ENCODE data around the gene KMT2C. TPM values are rescaled to one million over a fixed set of nuclear protein-coding genes. Genes with fewer than 3 reads are reported as not detected.

Gene KMT2C
- total and polyA plus RNA-seq, 2 of the 8 experiments (the other 6 are each of a cell fraction or from before 2014, with no cell fraction given) = 9.1 to 40.8 TPM

DNA sequence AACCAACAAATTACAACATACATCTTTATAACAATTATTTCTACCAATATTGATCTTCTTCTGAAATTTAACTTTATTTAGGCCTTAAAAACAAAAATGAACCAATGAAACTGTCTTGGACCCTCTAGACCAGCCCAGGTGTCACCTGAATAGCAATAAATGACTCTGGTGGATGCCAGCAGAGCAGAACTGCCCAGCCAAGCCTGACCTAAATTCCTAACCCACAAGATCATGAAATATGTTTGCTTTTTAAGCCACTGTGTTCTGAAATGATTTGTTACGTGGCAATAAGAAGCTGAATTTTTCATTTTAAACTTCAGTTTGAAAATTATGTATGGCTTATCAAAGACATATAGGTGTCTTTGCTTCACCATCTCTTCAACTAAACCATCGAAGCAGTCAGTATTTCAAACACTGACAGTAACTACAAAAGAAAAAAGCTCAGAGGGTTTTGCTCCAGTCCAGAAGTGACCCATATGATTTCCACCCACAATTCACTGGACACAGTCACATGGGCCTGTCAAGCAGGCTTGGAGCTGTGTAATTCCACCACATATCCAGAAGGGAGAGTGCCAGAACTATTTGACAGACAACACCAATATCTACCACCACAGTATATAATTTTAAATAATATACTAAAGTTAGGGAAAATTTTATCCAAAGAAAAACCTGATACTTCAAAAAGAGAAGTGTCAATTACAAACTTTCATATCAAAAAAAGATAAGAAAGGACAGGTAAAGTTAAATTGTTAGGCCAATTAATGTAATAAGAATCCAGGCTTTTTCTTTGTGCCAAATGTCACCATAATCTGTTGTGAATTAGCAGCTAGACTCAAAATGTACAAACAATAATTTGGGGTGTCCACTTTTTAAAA lies 94.5 kb downstream of the KMT2C start:
- Histone ChIP-seq H3K79me1 (ENCODE audit: low read depth, low read length) (peaks cover 3% of the 10 kb centered on the region), H2BK120ac (replicated peaks; ENCODE audit: low read depth, low read length) (no peak overlapping the region), H3K36me3 (ENCODE audit: control insufficient read depth in 2 of 4, insufficient read depth in 4 of 4, low read length in 3 of 4) (no peaks in the 10 kb centered on the region), H2BK5ac (ENCODE audit: low read depth, low read length) (no peak overlapping the region), H3K27ac (ENCODE audit: low read depth, low read length) (no peak overlapping the region), H3K9ac (replicated peaks in 1 of 4; ENCODE audit: extremely low read depth in 1 of 4, low read depth in 3 of 4, low read length in 3 of 4) (no peak overlapping the region), H2BK12ac (ENCODE audit: low read depth, low read length) (no peak overlapping the region), H3K23me2 (ENCODE audit: low read depth, low read length) (no peaks in the 10 kb centered on the region), H3K4me3 (ENCODE audit: extremely low read depth in 1 of 4, insufficient read depth in 2 of 4, low read depth in 3 of 4, low read length in 4 of 4) (no peak overlapping the region), H4K5ac (ENCODE audit: insufficient read length, low read depth, low read length) (no peak overlapping the region), H2AK5ac (ENCODE audit: low read depth, low read length) (no peak overlapping the region), H2AFZ (ENCODE audit: low read length) (no peak overlapping the region), H3K18ac (ENCODE audit: extremely low read depth, low read length) (no peak overlapping the region), H2BK20ac (ENCODE audit: low read length) (no peak overlapping the region), H4K8ac (ENCODE audit: extremely low read depth, insufficient read depth, low read length) (no peak overlapping the region), H3K9me3 (ENCODE audit: insufficient read depth in 2 of 2, low read depth in 1 of 2, low read length in 1 of 2) (no peaks in the 10 kb centered on the region), H3K27me3 (replicated peaks in 1 of 4; ENCODE audit: control insufficient read depth in 3 of 4, extremely low read depth in 1 of 4, insufficient read depth in 3 of 4, low read length in 3 of 4) (no peaks in the 10 kb centered on the region), H3K56ac (replicated peaks; ENCODE audit: insufficient read length, low read depth, low read length) (no peak overlapping the region), H3K4me2 (ENCODE audit: insufficient read depth in 1 of 2, low read depth in 2 of 2, low read length in 2 of 2) (no peak overlapping the region), H3K79me2 (ENCODE audit: control insufficient read depth in 1 of 2, insufficient read depth in 2 of 2, low read length in 2 of 2) (peaks cover 0 to 52% of the 10 kb centered on the region in 2 experiments; a peak in 2 of 4 replicates), H3K14ac (ENCODE audit: insufficient read length) (no peak overlapping the region), H4K91ac (replicated peaks; ENCODE audit: insufficient read length, low read length) (no peak overlapping the region), H2BK15ac (ENCODE audit: low read length) (no peak overlapping the region), H3K4me1 (replicated peaks in 1 of 4; ENCODE audit: control insufficient read depth in 3 of 4, insufficient read depth in 4 of 4, low read length in 3 of 4) (peaks cover 0 to 3% (median 0%) of the 10 kb centered on the region in 4 experiments; a peak in 2 of 7 replicates), H3K4ac (replicated peaks; ENCODE audit: insufficient read length, low read depth, low read length) (no peak overlapping the region), H3K23ac (ENCODE audit: insufficient read length) (no peak overlapping the region), H4K20me1 (replicated peaks in 1 of 2; ENCODE audit: control insufficient read depth in 1 of 2, insufficient read depth in 2 of 2, low read length in 2 of 2) (peaks cover 0 to 1% of the 10 kb centered on the region in 2 experiments)
- 87% methylated on average over 2 of the region's 2 CpGs; no CpG with 5 or more reads in 1 of the 2 experiments for WGBS, 2 experiments (ENCODE audit: extremely low coverage in 1 of 2, insufficient coverage in 1 of 2, insufficient read length in 1 of 2, insufficient replicate concordance in 2 of 2, low coverage in 1 of 2, low lambda C conversion rate in 2 of 2, missing lambda C conversion rate in 1 of 2)
- ChIA-PET CTCF (ENCODE audit: partially characterized antibody) (interaction anchor here (0.6 to 2.3 kb wide), 18 partner anchors 10 to 368 kb away, joined by 3 to 10 read pairs (median 4); no protein-coding TSS in a partner anchor), POLR2A (ENCODE audit: partially characterized antibody) (no interaction called here)
- FAIRE-seq (no peak), DNase-seq (ENCODE audit: low read depth in 1 of 2, low spot score in 2 of 2) (no peak)
- TF ChIP-seq RAD21 (IDR thresholded peaks at IDR 0.05 in 1 of 2, conservative IDR thresholded peaks at IDR 0.05 in 1 of 2; ENCODE audit: low read depth in 2 of 2, low read length in 2 of 2) = peak; percentile 58 to 59

Data from H1 (cell line).